Stimulated activated CD4-positive, alpha-beta T cell treated with anti-CD3 and anti-CD28 coated beads, TNF-alpha, amount 100 ng/mL, for 1 hour (primary cell): ENCODE data around the gene TDP2.
A peak's percentile ranks its signal among the peaks of the same experiment; 100 is the strongest.

Experiments used
- DNase-seq, 3 donors: peaks; one replicate each; pipeline ENCODE4 v3.0.0-alpha.2; 2020; ENCODE audit warnings: low read depth in 3 of 3, low spot score in 1 of 3

The TDP2 gene, protein sequence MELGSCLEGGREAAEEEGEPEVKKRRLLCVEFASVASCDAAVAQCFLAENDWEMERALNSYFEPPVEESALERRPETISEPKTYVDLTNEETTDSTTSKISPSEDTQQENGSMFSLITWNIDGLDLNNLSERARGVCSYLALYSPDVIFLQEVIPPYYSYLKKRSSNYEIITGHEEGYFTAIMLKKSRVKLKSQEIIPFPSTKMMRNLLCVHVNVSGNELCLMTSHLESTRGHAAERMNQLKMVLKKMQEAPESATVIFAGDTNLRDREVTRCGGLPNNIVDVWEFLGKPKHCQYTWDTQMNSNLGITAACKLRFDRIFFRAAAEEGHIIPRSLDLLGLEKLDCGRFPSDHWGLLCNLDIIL

DNA sequence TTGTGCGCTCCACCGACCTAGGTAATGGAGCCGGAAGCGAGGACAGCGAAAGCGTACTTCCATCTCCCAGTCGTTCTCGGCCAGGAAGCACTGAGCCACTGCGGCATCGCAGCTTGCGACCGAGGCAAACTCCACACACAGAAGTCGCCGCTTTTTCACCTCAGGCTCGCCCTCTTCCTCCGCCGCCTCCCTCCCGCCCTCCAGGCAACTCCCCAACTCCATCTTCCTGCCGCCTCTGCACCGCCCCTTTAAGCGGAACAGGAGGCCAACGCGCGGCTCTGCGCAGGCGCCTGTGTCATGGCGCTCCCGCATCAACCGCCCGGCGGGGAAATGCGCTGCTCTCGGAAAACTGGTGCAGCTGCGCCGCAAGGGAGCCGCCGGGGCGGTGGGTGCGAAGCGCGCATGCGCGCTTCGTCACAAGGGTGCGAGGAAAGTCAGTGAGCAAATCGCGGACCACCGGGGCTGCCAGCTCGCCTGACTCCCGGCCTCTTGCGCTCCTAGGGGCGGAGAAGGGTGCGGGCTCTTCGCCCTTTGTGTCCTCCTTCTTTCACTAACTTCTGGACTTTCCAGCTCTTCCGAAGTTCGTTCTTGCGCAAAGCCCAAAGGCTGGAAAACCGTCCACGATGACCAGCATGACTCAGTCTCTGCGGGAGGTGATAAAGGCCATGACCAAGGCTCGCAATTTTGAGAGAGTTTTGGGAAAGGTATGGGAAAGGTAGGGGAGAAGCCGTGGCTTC is at the start of gene TDP2, which contains the start of gene ACOT13:
Gene TDP2, minus strand, starts transcription at position 259 of the 737 bp plus-strand sequence. Its CDS starts 37 bp downstream, at position 222.
Gene ACOT13, plus strand, starts transcription at position 437 of the 737 bp plus-strand sequence. Its CDS starts 187 bp downstream, at position 624.
- peak; percentile 88 to 95 (median 91) for DNase-seq

DNA sequence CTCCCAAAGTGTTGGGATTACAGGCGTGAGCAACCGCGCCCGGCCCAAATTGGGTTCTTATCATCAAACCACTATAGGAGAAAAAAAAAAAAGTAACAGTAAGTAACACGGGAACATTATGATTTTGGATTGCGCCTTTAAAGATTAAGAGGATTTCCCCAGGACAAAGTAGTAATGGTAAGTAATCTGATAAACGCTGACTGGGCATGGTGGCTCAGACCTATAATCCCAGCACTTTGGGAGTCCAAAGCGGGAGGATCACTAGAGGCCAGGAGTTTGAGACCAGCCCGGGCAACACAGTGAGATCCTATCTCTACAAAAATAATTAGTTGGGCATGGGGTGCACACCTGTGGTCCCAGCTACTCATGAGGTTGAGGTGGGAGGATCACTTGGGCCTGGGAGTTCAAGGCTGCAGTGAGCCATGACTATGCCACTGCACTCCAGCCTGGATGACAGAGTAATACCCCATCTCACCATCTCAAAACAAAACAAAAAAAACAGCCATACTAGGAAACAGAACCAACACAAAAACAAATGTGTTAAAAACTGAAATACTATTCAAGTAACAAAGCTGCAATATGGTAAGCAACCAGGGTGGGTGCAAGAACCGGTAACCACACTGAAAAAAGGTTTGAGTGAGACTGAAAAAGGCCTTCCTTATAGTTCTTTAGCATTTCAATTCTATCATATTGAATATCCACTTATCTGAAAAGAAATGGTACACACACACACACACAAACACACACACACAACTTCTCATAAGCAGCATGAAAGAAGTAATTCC is 44.0 kb upstream of the TDP2 start:
- DNase-seq = no peak

DNA sequence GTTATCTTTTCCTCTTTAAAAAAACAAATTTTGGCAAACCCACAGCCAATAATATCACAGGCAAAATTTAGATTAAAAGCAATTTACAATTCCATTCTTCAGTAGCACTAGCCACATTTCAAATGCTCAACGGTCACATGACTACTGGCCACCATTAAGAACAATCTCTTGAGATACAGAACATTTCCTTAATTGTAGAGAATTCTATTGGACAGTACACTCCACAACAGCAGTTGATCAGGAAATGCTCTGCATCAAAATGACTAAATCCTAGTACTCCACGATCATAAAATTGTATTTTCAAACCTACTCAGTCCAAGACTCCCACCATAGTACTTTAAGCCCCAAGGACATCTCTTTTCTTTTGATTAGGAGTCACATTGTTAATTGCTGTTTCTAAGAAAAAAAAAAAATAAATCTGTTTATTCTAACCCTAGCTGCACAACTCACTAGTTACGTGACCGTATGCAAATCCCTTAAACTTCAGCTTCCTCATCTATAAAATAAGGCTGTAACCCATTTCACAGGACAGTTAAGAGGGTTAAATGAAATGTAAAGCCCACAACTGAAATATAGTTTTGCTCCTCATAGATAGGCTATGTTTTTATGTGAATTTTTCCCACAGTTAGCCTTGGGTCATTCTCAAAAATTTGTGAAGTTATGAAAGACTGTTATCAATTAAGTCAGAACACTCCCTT is 42.5 kb upstream of the TDP2 start:
- no peak for DNase-seq

DNA sequence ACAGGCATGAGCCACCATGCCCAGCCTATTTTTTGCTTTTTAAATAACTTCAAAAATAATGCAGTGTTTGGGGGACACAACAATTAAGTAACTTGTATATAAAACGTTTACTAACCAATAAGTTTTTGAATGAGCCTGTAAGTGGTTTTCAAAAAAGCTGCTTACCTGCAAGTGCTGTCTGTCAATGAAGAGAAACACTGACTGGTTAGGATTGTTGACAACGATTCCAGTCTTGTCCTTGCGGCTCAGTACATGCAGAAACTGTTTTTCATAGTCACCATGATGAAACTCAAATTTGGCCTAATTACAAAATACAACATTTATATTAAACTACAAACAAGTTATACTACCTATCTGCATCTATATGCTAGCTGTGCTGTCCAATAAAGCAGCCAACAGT is 41.9 kb upstream of the TDP2 start:
- no peak for DNase-seq

DNA sequence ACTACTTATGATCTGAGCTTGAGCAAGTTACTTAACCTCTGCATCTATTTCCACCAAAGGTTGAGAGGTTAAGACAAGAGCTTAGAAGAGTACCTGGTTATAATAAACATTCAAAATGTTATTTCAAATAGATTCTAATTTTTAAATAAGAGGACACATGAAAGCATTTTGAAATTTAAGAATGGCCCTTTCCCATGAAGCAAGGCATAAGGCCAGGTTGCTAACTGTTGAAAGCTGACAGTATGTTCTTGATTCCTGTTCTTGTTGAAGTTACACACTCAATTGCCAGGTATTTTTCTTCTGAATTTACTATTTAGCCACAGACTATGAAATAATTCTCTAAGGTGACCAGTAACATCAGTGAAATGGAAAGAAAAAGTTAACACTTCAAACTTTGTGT is 37.8 kb upstream of the TDP2 start:
- no peak for DNase-seq

DNA sequence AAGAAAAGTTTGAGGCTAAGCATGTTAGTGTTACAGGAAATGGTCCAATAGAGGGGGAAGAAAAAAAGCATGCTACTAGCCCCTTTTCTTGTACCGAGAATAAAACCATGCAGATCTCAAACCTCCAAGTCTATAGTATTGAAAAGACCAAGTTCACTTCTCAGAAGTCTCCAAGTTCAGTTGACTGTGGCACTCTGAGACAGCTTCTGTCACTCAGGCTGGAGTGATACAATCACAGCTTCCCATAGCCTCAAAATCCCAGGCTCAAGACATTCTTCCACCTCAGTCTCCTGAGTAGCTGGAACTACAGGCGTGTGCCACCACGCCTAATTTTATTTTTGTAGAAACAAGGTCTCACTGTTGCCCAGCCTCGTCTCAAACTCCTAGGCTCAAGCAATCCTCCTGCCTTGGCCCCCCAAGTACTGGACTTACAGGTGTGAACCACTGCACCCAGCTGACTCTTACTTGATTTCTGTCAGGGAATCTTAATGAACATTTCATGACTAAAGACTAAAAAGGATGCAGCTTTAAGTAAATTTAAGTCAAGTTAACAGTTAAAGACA is 36.1 kb upstream of the TDP2 start:
- no peak for DNase-seq

DNA sequence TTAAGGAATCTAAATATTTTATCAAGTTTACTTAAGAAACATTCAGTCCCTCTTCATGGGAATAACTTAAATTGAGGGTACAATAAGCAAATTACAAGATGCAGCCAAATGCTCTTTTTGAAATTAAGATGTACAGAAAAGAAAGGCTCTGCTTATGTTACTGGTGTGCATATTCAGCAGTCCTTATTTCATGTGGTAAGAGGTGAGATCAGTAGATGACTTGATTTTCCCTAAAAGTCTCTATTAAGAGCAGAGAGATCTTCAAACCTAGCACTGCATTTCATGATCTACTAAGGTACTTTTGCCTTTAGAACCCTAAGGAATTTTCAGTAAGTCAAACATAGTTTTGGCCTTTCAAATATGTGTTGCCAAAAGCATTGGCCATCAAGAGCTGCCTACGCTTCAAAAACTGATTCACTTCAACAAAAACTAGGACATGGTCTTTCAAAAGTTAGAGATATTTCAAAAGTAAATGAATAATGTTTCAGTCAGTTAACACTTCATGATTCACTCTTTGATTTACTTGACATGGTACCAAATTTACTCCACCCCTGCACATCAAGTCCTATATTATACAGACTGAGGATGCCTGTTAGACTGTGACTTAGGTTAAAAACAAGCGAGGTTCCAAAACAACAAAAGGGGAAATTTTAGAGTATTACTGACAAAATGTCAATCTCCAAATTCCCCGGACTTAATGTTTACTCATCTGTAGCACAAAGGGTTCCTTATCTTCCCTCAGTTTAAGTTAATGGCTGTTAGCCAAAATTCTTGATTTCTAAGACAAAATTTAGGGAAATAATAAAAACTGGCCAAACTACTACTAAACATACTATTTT is 33.0 kb upstream of the TDP2 start:
- DNase-seq = no peak

DNA sequence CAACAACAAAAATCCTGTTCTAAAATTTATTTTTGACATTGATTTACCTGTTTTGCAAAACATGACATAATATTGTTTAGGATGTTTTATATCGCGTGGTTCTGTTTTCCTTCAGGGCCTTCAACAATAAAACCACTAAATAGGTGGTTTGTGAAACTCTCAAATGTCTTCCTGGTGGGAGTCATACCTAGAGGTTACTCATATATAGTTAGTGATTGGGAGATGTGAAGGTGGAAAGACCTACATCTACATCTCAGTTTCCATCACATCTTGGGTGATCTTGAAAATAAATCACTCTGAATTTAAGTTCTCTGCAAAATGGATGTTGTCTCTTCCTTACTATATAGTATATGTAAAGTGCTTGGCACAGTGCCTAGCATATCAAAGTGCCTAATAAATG is 29.4 kb upstream of the TDP2 start:
- DNase-seq = no peak

DNA sequence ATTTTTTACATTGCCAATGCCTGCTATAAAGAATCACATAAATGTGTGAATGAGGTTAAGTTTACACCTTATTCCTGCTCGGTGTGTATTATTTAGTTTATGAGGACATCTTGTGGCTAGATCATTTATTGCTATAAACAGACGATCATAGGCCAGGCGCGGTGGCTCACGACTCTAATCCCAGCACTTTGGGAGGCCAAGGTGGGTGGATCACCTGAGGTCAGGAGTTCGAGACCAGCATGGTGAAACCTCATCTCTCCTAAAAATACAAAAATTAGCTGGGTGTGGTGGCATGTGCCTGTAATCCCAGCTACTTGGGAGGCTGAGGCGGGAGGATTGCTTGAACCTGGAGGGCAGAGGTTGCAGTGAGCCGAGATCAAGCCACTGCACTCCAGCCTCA is 28.9 kb upstream of the TDP2 start:
- peak in 1 of 3 donors; percentile 8 for DNase-seq

DNA sequence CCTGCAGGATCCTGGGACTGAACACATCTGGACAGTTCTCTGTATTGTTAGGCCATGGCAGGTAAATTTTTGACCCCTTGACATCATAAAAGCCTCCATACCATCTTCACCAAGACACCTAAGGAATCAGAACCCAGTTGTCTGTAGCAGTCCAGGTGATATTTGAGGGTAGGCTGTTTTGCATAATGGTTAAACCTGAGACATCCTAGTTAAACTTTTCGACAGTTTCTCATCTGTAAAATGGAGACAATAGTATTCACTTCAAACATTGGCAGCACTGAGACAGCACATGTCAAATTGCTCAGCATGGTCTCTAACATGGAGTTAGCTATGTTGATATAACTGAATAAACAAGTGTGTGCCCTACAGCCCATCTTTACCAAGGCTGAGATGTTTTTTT is 27.5 kb upstream of the TDP2 start:
- DNase-seq = no peak

DNA sequence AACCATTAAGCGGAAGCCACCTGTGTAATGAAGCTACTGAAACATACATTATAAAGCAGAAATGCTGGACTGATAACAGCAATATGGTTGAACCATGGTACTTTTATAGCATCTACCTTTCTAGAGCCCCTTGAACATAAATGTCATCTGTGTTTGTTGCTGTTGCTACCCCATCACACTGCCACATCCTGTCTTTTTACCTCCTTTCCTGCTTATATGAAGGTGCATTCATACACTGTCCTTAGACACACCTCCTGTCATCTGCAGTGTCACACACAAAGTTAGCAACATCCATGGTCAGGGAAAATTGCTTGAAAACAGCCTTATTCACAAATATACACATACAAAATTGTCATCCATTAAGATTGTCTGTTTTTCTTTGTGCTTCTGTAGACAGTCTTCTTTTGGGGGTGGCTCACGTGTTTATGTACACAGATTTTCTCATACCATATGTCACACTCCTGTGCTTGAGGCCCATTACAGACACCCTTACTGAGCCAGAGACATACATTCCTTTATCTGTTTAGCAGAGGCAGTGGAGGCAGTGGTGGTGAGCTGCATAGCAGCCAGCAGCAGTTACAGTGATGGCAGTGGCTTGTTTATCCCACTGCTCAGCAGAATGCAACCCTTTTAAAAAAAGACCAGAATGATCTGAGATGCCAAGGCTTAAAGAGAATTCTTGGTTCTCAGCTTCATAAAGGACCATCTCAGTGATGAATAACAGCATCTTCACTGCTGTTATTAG is 26.3 kb upstream of the TDP2 start:
- no peak for DNase-seq

DNA sequence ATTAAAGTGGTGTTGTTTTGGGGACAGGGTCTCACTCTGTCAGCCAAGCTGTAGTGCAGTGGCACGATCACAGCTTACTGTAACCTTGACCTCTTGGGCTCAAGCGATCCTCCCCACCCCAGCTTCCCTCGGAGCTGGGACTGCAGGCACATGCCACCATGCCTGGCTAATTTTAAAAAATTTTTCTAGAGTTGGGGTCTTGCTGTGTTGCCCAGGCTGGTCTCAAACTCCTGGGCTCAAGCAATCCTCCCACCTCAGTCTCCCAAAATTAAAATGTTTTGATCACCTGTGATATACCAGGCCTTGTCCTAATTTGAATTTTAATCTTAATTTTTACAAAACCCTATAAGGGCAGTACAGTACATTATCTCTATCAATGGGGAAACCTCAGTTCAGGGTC is 25.7 kb upstream of the TDP2 start:
- no peak for DNase-seq

DNA sequence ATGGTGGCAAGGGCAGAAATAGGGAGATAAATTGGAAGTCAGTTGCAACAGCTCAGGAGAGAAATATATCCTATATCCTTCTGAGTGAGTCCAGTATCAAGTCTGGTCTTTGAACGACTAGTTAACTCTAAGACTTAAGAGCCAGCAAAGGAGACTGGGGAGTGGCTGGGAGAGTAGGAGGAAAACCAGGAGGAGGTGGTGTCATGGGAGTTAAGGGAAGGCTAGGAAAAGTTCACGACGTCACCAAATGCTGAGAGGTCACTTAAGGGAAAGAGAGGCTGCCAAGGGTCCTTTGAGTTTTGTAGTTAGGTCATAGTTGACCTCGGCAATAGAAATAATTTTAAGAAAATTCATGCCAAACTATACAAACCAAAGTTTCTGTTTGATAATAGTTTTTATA is 25.3 kb upstream of the TDP2 start:
- DNase-seq = no peak

DNA sequence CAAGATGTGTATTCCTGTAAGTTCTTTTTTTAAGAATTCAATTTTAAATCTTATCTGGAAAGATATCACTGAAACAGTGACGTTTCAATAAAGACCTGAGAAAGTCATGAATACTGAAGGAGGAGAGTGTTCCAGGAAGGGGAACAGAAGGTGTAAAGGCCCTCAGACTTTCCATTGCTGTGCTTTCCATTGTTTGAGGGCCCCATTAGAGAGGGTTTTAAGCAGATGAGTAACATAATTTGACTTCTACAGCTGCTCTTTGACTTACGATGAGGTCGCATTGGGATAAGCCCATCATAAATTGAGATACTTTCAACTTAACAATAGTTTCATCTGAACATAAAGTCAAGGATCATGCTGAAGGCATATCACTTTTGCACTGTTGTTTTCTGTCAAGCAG is 24.9 kb upstream of the TDP2 start:
- no peak for DNase-seq

DNA sequence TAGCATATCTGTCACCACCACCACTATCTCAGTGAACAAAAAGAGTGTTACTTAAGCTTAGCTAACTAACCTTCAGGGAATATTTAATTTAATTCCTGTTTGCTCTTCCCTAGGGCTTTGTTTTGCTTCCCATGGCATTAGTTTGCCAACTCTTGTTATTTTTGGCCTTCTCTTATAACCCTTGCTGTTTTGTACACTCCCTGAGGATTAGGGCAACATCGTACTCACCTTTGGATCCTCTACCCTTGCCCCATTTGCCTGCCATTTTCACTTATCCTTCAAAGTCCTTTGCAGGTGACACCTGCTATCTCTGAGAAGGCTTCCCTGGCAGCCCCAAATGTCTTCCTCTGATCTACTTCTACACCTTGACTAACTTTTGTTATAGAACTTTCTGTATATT is 23.9 kb upstream of the TDP2 start:
- no peak for DNase-seq

DNA sequence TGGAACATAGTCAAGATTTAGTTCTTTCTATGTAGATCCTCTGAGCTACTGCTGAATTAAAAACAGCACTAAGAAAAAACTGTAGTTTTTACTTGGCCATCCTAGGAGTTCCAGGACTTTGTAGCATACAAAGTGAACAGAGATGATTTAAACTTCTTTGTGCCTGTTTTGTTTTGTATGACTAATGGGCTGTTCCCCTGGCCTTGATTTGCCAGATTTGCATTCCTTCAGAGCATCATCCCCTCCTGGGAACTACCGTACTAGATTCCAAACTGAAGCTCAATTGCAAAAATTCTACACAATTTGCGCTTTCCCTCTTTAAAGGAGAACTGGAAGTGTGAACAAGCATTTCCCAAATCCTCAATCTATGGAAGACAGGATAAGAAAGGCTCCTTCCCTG is 23.3 kb upstream of the TDP2 start:
- no peak for DNase-seq

DNA sequence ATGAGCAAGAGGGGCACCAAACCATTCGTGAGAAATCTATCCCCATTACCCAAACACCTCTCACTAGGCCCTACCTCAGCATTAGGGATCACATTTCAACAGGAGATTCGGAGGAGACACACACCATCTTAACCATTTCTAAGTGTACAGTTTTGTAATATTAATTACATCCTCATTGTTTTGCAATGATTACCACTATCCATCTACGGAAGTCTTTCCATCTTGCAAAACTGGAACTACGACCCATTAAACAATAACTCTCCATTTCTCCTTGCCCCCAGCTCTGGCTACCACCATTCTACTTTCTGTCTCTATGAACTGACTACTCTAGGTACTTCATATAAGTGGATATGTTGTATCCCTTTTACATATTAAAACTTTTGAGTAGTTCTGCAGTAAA is 20.2 kb upstream of the TDP2 start:
- DNase-seq = no peak

DNA sequence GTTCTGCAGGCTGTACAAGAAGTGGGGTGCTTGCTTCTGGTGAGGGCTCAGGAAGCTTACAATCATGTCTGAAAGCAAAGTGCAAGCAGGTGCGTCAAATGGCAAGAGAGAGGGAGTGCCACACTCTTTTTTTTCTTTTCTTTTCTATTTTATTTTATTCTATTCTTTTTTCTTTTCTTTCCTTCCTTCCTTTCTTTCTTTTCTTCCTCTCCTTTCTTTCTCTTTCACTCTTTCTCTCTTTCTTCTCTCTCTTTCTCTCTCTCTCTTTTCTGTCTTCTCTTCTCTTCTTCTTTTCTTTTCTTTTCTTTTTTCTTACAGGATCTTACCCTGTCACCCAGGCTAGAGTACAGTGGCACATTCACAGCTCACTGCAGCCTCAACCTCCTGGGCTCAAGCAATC is 19.7 kb upstream of the TDP2 start:
- DNase-seq = no peak
